ENCODE results near the gene HSPA14.
"Not testable (repeated sequence)": the region's sequence is repeated elsewhere in the genome, so short reads cannot be mapped to it uniquely, and the experiment has no call there.

The HSPA14 gene

GRCh38 chr10:14837757-14838581, at the start of gene HSPA14, which contains the start of the genes CDNF and MSANTD7:
HSPA14 (plus strand) TSS chr10:14838306; CDS start chr10:14838403, 97 bp downstream.
CDNF (minus strand) TSS chr10:14838037; CDS start chr10:14837946, 91 bp downstream.
MSANTD7 (plus strand) TSS chr10:14838306; CDS start chr10:14842285, 3,979 bp downstream.
- peak; percentile 98 to 99 for DNase-seq (ENCODE audit: low read depth in 1 of 2, low spot score in 1 of 2)

GRCh38 chr10:14798636-14799035, 39.5 kb upstream of the HSPA14 start:
- no peak for DNase-seq (ENCODE audit: low read depth in 1 of 2, low spot score in 1 of 2)

GRCh38 chr10:14800397-14800796, 37.7 kb upstream of the HSPA14 start:
- DNase-seq (ENCODE audit: low read depth in 1 of 2, low spot score in 1 of 2), result no peak

GRCh38 chr10:14801723-14802122, 36.4 kb upstream of the HSPA14 start:
- no peak for DNase-seq (ENCODE audit: low read depth in 1 of 2, low spot score in 1 of 2)

GRCh38 chr10:14803827-14804226, 34.3 kb upstream of the HSPA14 start:
- no peak for DNase-seq (ENCODE audit: low read depth in 1 of 2, low spot score in 1 of 2)

GRCh38 chr10:14806318-14806717, 31.8 kb upstream of the HSPA14 start:
- DNase-seq (ENCODE audit: low read depth in 1 of 2, low spot score in 1 of 2), result no peak

- no peak for DNase-seq (ENCODE audit: low read depth in 1 of 2, low spot score in 1 of 2)
Observed at GRCh38 chr10:14810969-14811953, 26.8 kb upstream of the HSPA14 start.

- DNase-seq (ENCODE audit: low read depth in 1 of 2, low spot score in 1 of 2), result no peak
Observed at GRCh38 chr10:14812271-14812670, 25.8 kb upstream of the HSPA14 start.

- DNase-seq (ENCODE audit: low read depth in 1 of 2, low spot score in 1 of 2), result no peak
Observed at GRCh38 chr10:14815681-14816080, 22.4 kb upstream of the HSPA14 start.

- not testable (repeated sequence) for DNase-seq (ENCODE audit: low read depth in 1 of 2, low spot score in 1 of 2)
Observed at GRCh38 chr10:14816717-14817116, 21.4 kb upstream of the HSPA14 start.

GRCh38 chr10:14820010-14820774, 17.9 kb upstream of the HSPA14 start:
- no peak for DNase-seq (ENCODE audit: low read depth in 1 of 2, low spot score in 1 of 2)

- DNase-seq (ENCODE audit: low read depth in 1 of 2, low spot score in 1 of 2), result no peak
Observed at GRCh38 chr10:14820775-14821154, 17.3 kb upstream of the HSPA14 start.

GRCh38 chr10:14821635-14822375, 16.3 kb upstream of the HSPA14 start:
- DNase-seq (ENCODE audit: low read depth in 1 of 2, low spot score in 1 of 2), result no peak

GRCh38 chr10:14822879-14823755, 15.0 kb upstream of the HSPA14 start:
- peak in 1 of 2 donors; percentile 8 for DNase-seq (ENCODE audit: low read depth in 1 of 2, low spot score in 1 of 2)

GRCh38 chr10:14823966-14824365, 14.1 kb upstream of the HSPA14 start:
- no peak for DNase-seq (ENCODE audit: low read depth in 1 of 2, low spot score in 1 of 2)

GRCh38 chr10:14826076-14826829, 11.9 kb upstream of the HSPA14 start:
- DNase-seq (ENCODE audit: low read depth in 1 of 2, low spot score in 1 of 2), result no peak

- DNase-seq (ENCODE audit: low read depth in 1 of 2, low spot score in 1 of 2), result no peak
Observed at GRCh38 chr10:14833106-14833505, 5.0 kb upstream of the HSPA14 start.

- DNase-seq (ENCODE audit: low read depth in 1 of 2, low spot score in 1 of 2), result no peak
Observed at GRCh38 chr10:14836208-14836607, 1.9 kb upstream of the HSPA14 start.

All from stimulated activated CD4-positive, alpha-beta T cell treated with anti-CD3 and anti-CD28 coated beads, Interleukin-15, amount 100 ng/mL, for 1 hour (primary cell).